Motor neuron (in vitro differentiated cells): ENCODE measurements around the gene MYMK. TPM values are rescaled to one million over a fixed set of nuclear protein-coding genes. Genes with fewer than 3 reads are reported as not detected.
"Not testable (repeated sequence)": the region's sequence is repeated elsewhere in the genome, so short reads cannot be mapped to it uniquely, and the experiment has no call there.

Experiments
- ATAC-seq, 8 experiments: fragments of 200-7000 bp; cut with Tn5 transposase; replicated peaks in 6 of 8; 2 replicates each; pipeline ENCODE4 v1.8.0; 2021; ENCODE audit warnings: mild to moderate bottlenecking in 8 of 8, moderate library complexity in 8 of 8
- H3K27ac ChIP-seq, 2 donors: fragments of 250-450 bp; sonication (Bioruptor Pico); 2 replicates each; pipeline ENCODE4 v1.9.0; 2021; ENCODE audit warnings: antibody characterized with exemption in 2 of 2, mild to moderate bottlenecking in 2 of 2, moderate library complexity in 1 of 2
- H3K4me1 ChIP-seq, 2 donors: fragments of 250-450 bp; sonication (Bioruptor Pico); replicated peaks in 1 of 2; 2 replicates each; pipeline ENCODE4 v1.6.1; 2021; ENCODE audit warnings: antibody characterized with exemption in 2 of 2, mild to moderate bottlenecking in 2 of 2, moderate library complexity in 1 of 2
- H3K4me3 ChIP-seq, 5 donors: fragments of 250-450 bp; sonication (Bioruptor Pico); 2 replicates each; pipeline ENCODE4 v1.9.0; 2021; ENCODE audit warnings: antibody characterized with exemption in 5 of 5, mild to moderate bottlenecking in 5 of 5, moderate library complexity in 4 of 5
- WGBS, 10 experiments: fragments of 450-650 bp; shearing (Covaris generic); methylation state at CpG; one replicate each; pipeline ENCODE4 v1.0.0; 2022; 5-methylcytosine and 5-hydroxymethylcytosine counted together
- in situ Hi-C, 9 experiments: fragments of 400-800 bp; cut with MboI; loops; one replicate each; pipeline ENCODE4 v1.15.0; 2021; ENCODE audit warnings: low sequenced_read_pairs in 9 of 9, low pct_unique_long_range_greater_than_20kb in 2 of 9; ENCODE audit not compliant: unreplicated experiment in 9 of 9
- total RNA-seq, 8 experiments: library from RNA; unstranded; fragments of 300-600 nt; gene quantifications; 2 replicates each; pipeline versions ENCODE4 v1.2.3 to v1.2.4, GENCODE V29; 2022

MYMK gene
- total RNA-seq, 8 experiments from 2014 or later: not detected

DNA sequence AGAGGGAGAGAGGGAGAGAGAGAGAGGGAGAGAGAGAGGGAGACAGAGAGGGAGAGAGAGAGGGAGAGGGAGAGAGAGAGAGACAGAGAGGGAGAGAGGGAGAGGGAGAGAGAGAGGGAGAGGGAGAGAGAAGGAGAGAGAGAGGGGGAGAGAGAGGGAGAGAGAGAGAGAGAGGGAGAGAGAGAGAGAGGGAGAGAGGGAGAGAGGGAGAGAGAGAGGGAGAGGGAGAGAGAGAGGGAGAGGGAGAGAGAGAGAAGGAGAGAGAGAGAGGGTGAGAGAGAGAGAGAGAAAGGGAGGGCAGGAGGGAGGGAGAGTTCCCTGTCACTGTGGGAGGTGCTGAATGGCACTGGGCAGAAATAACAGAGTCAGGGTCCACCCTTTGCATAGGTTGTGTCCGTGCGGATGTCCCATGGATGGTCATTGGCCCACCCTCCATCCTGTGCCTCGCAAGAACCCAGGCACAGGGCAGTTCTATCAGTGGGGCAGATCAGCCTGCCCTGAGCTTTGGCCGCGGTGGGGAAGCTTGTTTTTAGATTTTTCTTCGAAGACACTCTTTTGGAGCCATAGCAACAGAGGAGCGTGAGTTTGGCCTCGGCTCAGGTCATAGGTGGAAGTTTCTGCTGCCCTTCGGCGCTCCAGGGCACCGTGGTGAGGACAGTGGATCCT lies 39.8 kb upstream of the MYMK start:
- ATAC-seq: no peak
- in situ Hi-C loops: no loop called here
- no peak overlapping the region for H3K27ac ChIP-seq
- peaks cover 24 to 28% of the 10 kb centered on the region in 2 donors for H3K4me1 ChIP-seq
- 42 to 96% (median 70%) methylated on average over 1 to 6 of the region's 11 CpGs; no CpG with 5 or more reads in 3 of the 10 experiments for WGBS, 10 experiments
- H3K4me3 ChIP-seq: no peak overlapping the region

DNA sequence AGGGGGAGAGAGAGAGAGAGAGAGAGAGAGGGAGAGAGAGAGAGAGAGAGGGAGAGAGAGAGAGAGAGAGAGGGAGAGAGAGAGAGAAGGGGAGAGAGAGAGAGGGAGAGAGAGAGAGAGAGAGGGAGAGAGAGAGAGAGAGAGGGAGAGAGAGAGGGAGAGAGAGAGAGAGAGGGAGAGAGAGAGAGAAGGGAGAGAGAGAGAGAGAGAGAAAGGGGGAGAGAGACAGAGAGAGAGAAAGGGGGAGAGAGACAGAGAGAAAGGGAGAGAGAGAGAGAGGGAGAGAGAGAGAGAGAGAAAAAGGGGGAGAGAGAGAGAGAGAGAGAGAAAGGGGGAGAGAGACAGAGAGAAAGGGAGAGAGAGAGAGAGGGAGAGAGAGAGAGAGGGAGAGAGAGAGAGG lies 39.1 kb upstream of the MYMK start:
- ATAC-seq, H3K4me3 ChIP-seq, in situ Hi-C loops, H3K27ac ChIP-seq: not testable (repeated sequence)
- H3K4me1 ChIP-seq: peaks cover 22 to 24% of the 10 kb centered on the region in 2 donors

DNA sequence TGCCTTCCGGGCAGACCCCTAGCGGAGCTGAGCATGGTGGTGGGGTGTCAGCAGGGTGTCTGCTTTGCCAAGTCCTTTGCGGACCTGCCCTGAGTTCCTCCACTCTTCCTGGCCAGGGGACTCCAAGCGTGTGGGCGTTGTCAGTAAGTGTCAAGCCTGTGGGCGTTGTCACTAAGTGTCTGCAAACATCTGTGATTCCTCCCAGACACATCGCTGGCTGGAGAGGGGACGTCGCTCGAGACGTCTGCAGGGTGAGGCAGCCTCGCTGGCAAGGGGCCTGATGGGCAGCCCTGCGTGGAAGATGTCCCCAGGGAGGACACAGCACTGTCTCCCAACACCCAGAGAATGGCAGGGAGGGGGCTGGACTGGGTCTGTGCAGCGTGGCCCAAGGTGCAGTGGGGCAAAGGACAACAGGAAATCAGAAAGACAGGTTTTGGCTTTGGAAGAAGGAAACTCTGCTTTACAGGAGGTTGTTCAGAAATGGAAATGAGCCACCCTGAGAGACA lies 38.6 kb upstream of the MYMK start:
- ATAC-seq: peak; percentile 29 to 89 (median 56)
- Histone ChIP-seq H3K27ac (no peak overlapping the region), H3K4me1 (peaks cover 26 to 28% of the 10 kb centered on the region in 2 donors), H3K4me3 (no peak overlapping the region)
- in situ Hi-C loops: no loop called here
- WGBS, 10 experiments: 0 to 32% (median 1%) methylated on average over 1 to 8 of the region's 14 CpGs; no CpG with 5 or more reads in 6 of the 10 experiments

DNA sequence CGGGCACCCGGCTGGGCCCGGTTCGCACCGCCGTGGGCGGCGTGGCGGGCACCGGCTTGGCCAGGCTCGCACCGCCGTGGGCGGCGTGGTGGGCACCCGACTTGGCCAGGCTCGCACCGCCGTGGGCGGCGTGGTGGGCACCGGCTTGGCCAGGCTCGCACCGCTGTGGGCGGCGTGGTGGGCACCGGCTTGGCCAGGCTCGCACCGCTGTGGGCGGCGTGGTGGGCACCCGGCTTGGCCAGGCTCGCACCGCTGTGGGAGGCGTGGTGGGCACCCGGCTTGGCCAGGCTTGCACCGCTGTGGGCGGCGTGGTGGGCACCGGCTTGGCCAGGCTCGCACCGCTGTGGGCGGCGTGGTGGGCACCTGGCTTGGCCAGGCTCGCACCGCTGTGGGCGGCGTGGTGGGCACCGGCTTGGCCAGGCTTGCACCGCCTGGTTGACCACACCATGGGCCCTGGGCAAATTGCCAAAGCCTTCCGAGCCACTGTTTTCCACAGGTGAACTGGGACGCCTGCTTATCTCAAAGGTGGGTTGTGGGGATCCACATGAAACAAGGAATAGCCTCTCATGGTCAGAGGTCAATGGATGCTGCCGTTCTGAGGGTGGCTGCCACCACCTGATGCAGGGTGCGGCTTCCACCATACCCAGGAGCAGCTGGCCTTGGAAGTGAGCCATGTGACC lies 38.0 kb upstream of the MYMK start:
- H3K27ac ChIP-seq: no peak overlapping the region
- in situ Hi-C loops: no loop called here
- no peak overlapping the region for H3K4me3 ChIP-seq
- 20 to 73% (median 50%) methylated on average over 1 to 3 of the region's 54 CpGs; no CpG with 5 or more reads in 7 of the 10 experiments for WGBS, 10 experiments
- peaks cover 32 to 34% of the 10 kb centered on the region in 2 donors for H3K4me1 ChIP-seq
- ATAC-seq: no peak

DNA sequence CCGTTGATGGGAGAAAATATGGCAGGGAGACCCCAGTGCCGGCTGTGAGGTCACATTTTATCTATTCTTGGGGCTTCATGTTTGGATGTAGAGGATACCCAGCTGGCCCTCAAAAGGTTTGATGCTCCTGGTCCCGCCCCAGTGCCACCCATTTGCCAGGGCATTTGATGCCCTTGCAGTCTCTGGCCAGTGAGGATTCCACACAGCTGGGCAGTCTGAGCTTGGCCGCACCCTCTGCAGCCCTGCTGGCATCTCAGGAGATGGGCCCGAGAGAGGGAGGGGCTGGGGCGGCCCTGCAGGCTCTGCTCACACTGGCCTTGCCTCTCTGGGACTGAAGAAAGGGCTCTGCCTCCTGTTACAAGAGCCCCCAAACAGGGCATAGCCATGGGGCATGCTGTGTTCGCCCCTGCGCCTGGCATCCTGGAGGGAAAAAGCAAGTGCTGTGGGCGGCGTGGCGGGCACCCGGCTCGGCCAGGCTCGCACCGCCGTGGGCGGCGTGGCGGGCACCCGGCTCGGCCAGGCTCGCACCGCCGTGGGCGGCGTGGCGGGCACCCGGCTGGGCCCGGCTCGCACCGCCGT lies 37.3 kb upstream of the MYMK start:
- no peak for ATAC-seq
- in situ Hi-C loops: no loop called here
- Histone ChIP-seq H3K27ac (no peak overlapping the region), H3K4me1 (peaks cover 34% of the 10 kb centered on the region in 2 donors), H3K4me3 (no peak overlapping the region)
- WGBS, 10 experiments: 100% methylated on average over 1 of the region's 32 CpGs; no CpG with 5 or more reads in 8 of the 10 experiments

DNA sequence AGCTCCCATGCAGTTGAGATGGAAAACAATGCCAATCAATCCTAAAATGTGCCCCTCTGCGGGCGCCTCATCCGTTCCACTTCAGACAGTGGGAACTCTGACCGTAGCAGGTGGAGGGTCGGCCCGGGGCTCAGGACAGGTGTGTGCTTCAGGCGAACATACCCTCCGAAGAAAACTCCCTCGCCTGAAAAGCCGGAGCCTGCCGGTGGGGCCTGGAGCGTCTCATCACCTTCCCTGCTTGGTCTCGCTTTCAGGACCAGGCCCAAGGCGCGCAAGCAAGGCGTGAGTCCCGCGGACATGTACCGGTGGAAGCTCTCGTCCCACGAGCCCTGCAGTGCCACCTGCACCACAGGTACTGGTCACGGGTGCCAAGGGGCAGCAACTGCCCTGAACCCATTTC lies 36.2 kb upstream of the MYMK start:
- ATAC-seq: no peak
- WGBS, 10 experiments: 100% methylated on average over 4 of the region's 22 CpGs; no CpG with 5 or more reads in 9 of the 10 experiments
- H3K4me3 ChIP-seq: no peak overlapping the region
- no peak overlapping the region for H3K27ac ChIP-seq
- in situ Hi-C loops: no loop called here
- H3K4me1 ChIP-seq: peaks cover 34% of the 10 kb centered on the region in 2 donors

DNA sequence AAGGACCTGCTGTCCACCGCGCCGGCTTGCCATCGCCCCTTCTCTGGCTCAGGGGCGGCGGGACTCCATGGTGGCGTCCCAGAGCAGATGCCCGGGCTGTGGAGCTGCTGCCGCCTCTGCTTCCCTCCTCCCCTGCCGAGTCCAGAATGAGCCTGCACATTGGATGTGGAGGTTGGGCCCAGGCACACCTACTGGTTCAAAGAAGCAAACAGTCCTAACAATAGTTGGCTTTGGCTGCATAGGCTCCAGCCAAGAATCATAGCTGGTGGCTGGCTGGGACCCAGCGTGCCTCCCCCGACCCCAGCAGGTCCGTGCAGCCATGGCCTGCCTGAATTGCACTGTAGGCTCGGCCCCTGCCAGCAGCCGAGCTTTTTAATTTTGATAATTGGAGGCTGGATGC lies 35.6 kb upstream of the MYMK start:
- H3K4me1 ChIP-seq: peaks cover 28 to 30% of the 10 kb centered on the region in 2 donors
- H3K27ac ChIP-seq: no peak overlapping the region
- 80 to 100% (median 100%) methylated on average over 1 to 3 of the region's 15 CpGs; no CpG with 5 or more reads in 7 of the 10 experiments for WGBS, 10 experiments
- no peak for ATAC-seq
- H3K4me3 ChIP-seq: no peak overlapping the region
- in situ Hi-C loops: no loop called here

DNA sequence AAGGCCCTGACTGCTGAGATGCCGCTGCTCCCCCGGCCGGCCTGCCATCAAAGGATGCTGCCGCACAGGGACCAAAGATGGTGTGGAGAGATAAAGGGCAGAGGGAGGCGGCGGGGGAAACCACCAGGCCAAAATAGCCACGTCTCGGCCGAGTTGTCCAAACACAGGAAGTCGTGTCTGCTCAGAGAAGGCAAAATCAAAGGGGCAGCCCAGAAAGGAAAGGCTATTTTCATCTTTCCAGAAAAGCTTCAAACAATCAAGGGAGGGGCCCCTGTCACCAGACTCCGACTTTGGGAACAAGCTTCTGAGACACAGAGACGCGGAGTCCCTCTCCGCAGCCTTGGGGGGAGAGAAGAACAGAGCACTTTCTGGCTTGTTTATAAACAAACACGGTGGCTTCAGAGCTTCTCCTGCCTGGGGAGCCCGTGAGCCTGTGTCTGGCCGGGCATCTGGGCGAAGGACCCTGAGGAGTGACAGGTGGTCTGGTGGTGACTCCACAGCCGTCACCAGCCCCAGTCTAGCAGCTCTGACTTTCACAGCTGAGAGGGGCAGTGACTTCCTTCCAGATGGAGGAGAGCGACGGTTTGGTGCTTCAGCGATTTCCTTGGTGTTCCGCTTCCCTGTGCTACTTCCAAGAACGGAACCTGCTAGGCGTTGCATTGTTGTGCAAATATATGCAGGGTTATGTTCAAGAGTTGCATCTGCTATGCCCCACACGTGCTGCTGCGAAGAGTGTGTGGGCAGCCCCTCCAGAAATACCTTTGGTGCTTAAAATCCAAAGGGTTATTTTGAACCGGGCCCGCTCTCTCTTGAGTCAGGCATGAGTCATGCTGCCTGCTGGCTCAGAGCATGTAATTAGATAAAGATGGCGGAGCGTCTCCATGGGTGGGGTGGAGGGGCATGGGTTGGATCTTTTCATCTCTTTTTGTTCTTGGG lies 33.7 kb upstream of the MYMK start:
- in situ Hi-C loops: no loop called here
- WGBS, 10 experiments: 16 to 63% (median 41%) methylated on average over 1 to 12 of the region's 31 CpGs; no CpG with 5 or more reads in 4 of the 10 experiments
- Histone ChIP-seq H3K27ac (peak overlapping the region in 1 of 2 donors; percentile 6), H3K4me3 (no peak overlapping the region), H3K4me1 (peaks cover 20 to 23% of the 10 kb centered on the region in 2 donors)
- ATAC-seq: peak; percentile 53 to 84 (median 78)

DNA sequence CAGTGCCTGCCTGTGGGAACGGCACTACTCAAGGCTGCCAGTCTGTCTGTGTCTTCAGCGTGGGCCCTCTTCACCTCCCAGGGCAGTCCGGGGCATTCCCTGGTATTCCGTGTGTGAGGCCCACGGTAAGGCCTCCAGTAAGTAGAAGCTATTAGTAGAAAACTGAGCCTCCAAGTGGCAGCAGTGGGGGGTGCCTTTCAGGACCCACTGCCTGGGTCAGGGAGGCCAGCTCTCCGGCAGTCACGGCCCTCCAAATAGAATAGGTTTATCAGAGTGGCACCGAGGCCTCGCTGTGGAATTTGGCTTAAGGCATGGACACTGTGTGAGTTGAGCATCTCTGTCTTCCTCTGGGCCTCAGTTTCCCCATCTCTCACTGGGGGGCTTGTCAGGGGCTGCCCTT lies 32.8 kb upstream of the MYMK start:
- ATAC-seq: no peak
- H3K27ac ChIP-seq: no peak overlapping the region
- 33 to 100% (median 84%) methylated on average over 1 to 6 of the region's 9 CpGs; no CpG with 5 or more reads in 3 of the 10 experiments for WGBS, 10 experiments
- no peak overlapping the region for H3K4me3 ChIP-seq
- H3K4me1 ChIP-seq: peaks cover 14 to 17% of the 10 kb centered on the region in 2 donors
- in situ Hi-C loops: no loop called here

DNA sequence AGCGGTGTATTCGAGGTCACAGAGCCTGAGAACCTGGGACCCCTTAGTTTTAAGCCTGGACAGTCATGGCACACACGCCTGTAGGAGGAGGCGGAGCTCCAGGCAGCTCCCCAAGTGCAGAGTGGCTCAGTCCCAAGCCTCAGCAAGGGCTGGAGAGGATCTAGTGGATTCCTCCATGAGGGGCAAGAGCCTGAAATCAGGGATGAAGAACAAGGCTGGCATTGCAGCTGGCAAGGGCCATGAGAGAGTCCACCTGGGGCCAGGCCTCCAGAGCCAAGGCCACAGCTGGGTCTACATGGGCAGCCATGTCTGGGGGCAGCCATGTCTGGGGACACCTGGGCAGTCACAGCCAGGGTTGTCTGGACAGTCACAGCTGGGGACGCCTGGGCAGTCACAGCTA lies 31.6 kb upstream of the MYMK start:
- ATAC-seq: no peak
- in situ Hi-C loops: no loop called here
- Histone ChIP-seq H3K27ac (no peak overlapping the region), H3K4me3 (no peak overlapping the region), H3K4me1 (peaks cover 14 to 17% of the 10 kb centered on the region in 2 donors)
- 40 to 80% (median 40%) methylated on average over 1 to 3 of the region's 5 CpGs; no CpG with 5 or more reads in 7 of the 10 experiments for WGBS, 10 experiments

DNA sequence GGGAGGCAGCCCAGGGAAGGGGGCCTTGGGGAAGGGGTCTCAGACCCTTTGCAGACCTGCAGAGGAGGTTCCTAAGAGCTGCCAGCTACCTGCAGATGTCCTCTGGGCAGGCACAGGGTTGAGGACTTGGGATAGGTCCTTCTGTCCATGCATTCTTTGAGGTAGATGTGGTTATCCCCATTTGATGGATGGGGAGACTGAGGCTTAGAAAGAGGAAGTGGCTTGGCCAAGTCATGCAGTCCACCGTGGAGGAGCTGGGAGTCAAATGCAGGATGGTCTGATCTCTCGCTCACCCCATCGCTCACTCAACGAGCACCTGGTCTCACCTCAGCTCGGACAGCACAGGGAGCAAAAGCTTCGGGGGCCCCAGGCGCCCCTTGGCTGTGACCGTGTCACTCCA lies 30.0 kb upstream of the MYMK start:
- in situ Hi-C loops: no loop called here
- ATAC-seq: no peak
- H3K4me1 ChIP-seq: peaks cover 14 to 17% of the 10 kb centered on the region in 2 donors
- no peak overlapping the region for H3K27ac ChIP-seq
- no peak overlapping the region for H3K4me3 ChIP-seq
- WGBS, 10 experiments: 69 to 100% (median 92%) methylated on average over 2 to 5 of the region's 8 CpGs; no CpG with 5 or more reads in 4 of the 10 experiments

DNA sequence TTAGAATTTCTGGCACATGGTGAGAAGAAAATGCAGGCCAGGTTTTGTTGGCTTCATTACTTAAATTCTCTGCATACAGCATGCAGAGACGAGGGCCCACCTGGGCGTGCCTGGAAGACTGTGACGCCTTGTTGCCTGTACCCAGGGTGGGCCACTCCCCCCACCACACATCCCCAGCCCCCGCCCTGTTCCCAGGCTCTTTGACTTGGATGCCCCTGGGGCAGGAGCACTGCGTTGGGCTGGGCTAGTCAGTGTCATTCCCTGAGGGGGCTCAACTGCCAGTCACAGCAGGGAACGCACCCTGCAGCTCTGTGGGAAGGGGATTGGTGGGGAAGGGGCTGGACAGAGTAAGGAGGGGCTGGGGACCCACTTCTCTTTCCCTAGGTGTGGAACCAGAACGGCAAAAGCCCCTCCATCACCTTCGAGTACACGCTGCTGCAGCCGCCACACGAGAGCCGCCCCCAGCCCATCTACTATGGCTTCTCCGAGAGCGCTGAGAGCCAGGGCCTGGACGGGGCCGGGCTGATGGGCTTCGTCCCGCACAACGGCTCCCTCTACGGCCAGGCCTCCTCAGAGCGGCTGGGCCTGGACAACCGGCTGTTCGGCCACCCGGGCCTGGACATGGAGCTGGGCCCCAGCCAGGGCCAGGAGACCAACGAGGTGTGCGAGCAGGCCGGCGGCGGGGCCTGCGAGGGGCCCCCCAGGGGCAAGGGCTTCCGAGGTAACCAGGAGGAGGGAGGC lies 29.4 kb upstream of the MYMK start:
- peak in 1 of 8 experiments; percentile 46 for ATAC-seq
- 70 to 77% (median 72%) methylated on average over 2 to 19 of the region's 31 CpGs; no CpG with 5 or more reads in 7 of the 10 experiments for WGBS, 10 experiments
- Histone ChIP-seq H3K27ac (no peak overlapping the region), H3K4me3 (no peak overlapping the region), H3K4me1 (peaks cover 13 to 16% of the 10 kb centered on the region in 2 donors)
- in situ Hi-C loops: no loop called here
